Measurements from ENCODE around the gene ZFAND3.

- TF ChIP-seq POLR2A (IDR thresholded peaks at IDR 0.05; ENCODE audit: low read depth, low read length) (no peak), POLR2AphosphoS5 (IDR thresholded peaks at IDR 0.05; ENCODE audit: low read depth, low read length) (no peak), TAF1 (IDR thresholded peaks at IDR 0.05; ENCODE audit: borderline replicate concordance, low read depth, low read length) (no peak)
Measured at GRCh38 chr6:37974943-37975342, 155.4 kb downstream of the ZFAND3 start.
